CD4-positive, alpha-beta memory T cell (primary cell): ENCODE results near the gene PLEKHA8. TPM values are rescaled to one million over a fixed set of nuclear protein-coding genes. Genes with fewer than 3 reads are reported as not detected.
A peak's percentile ranks its signal among the peaks of the same experiment; 100 is the strongest.
"Not testable (repeated sequence)": the region's sequence is repeated elsewhere in the genome, so short reads cannot be mapped to it uniquely, and the experiment has no call there.

ENCODE experiments used
- CTCF ChIA-PET: fragments of 350-600 bp; sonication (Branson Sonifier 250); formaldehyde crosslinking; loops from one replicate; lab custom pipeline; 2021; ENCODE audit warnings: inconsistent platforms; ENCODE audit not compliant: partially characterized antibody; lab: Charles Lee
- POLR2A ChIA-PET: fragments of 350-600 bp; sonication (Branson Sonifier 250); formaldehyde crosslinking; loops from one replicate; lab custom pipeline; 2021; ENCODE audit not compliant: partially characterized antibody; lab: Charles Lee
- DNase-seq, 5 donors: peaks; one replicate each; pipeline versions ENCODE4 v3.0.0 to v3.0.0-alpha.2; 2020 to 2022; ENCODE audit warnings: mixed read lengths in 1 of 5
- H3K27ac ChIP-seq: one replicate; pipeline ENCODE4 v1.7.0; 2013; ENCODE audit warnings: low read depth, low read length
- H3K27me3 ChIP-seq: 2 replicates; pipeline ENCODE4 v1.7.0; 2013; ENCODE audit warnings: mild to moderate bottlenecking, low read length, moderate library complexity; ENCODE audit not compliant: insufficient read depth
- H3K36me3 ChIP-seq: 2 replicates; pipeline ENCODE4 v1.7.0; 2013; ENCODE audit warnings: mild to moderate bottlenecking, low read length, moderate library complexity; ENCODE audit not compliant: insufficient read depth
- H3K4me1 ChIP-seq: 2 replicates; pipeline ENCODE4 v1.7.0; 2013; ENCODE audit warnings: mild to moderate bottlenecking, low read length, moderate library complexity; ENCODE audit not compliant: insufficient read depth
- H3K4me3 ChIP-seq, 2 donors: one replicate each; pipeline ENCODE4 v1.7.0; 2013; ENCODE audit warnings: low read length in 2 of 2, mild to moderate bottlenecking in 1 of 2
- H3K9me3 ChIP-seq, 2 donors: one replicate each; pipeline ENCODE4 v1.7.0; 2013; ENCODE audit warnings: low read length in 2 of 2, control low read depth in 1 of 2; ENCODE audit not compliant: control insufficient read depth in 1 of 2
- H3K27ac Mint-ChIP-seq, 7 donors: one replicate each; pipeline ENCODE4 v1.8.0; 2020 to 2021; ENCODE audit warnings: mixed read lengths in 7 of 7, mild to moderate bottlenecking in 6 of 7, inconsistent platforms in 3 of 7, moderate library complexity in 3 of 7
- H3K27me3 Mint-ChIP-seq, 2 donors: one replicate each; pipeline ENCODE4 v1.8.0; 2020 to 2021; ENCODE audit warnings: mixed read lengths in 2 of 2
- H3K36me3 Mint-ChIP-seq, 2 donors: one replicate each; pipeline ENCODE4 v1.8.0; 2020 to 2021; ENCODE audit warnings: mixed read lengths in 2 of 2, inconsistent platforms in 1 of 2, mild to moderate bottlenecking in 1 of 2
- H3K4me1 Mint-ChIP-seq, 4 donors: one replicate each; pipeline ENCODE4 v1.8.0; 2020 to 2021; ENCODE audit warnings: mixed read lengths in 4 of 4, mild to moderate bottlenecking in 1 of 4
- H3K4me3 Mint-ChIP-seq, 8 donors: one replicate each; pipeline ENCODE4 v1.8.0; 2020 to 2021; ENCODE audit warnings: mixed read lengths in 8 of 8, mild to moderate bottlenecking in 7 of 8, moderate library complexity in 6 of 8, inconsistent platforms in 3 of 8
- H3K9me3 Mint-ChIP-seq, 8 donors: one replicate each; pipeline ENCODE4 v1.8.0; 2020 to 2021; ENCODE audit warnings: mixed read lengths in 8 of 8, mild to moderate bottlenecking in 5 of 8, inconsistent platforms in 3 of 8, moderate library complexity in 1 of 8
- intact Hi-C: fragments of 100-400 bp; cut with micrococcal nuclease; formaldehyde crosslinking; loops from one replicate; pipeline ENCODE4 v1.15.1; 2023
- polyA plus RNA-seq, 2 donors: library from polyadenylated mRNA; unstranded; fragments of 300-500 nt; fragmentation: Illumina TruSeq; gene quantifications; one replicate each; pipeline ENCODE4 v1.2.3, GENCODE V29; 2021
- total RNA-seq, 2 experiments: library from RNA; stranded (reverse); gene quantifications; one replicate each; pipeline ENCODE4 v1.2.3, GENCODE V29; 2021

PLEKHA8 gene
- total and polyA plus RNA-seq, 4 experiments from 2014 or later, result 2.4 to 13.2 (median 8.0) TPM

DNA sequence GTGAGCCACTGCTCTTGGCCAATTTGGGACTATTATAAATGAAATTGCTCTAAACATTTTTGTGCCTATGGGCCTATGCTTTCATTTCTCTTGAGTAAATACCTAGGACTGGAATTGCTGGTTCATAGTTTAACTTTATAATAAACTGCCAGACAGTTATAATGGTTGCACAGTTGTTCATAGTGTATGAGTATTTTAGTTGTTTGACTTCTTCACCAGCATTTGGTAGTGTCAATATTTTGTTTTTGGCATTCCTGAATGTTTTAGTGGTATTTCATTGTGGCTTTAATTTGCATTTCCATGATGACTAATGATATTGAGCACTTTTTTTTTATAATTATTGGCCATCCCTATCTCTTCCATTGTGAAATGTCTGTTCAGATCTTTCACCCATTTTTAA is 29.5 kb downstream of the PLEKHA8 start:
- Mint-ChIP-seq H3K4me1 (peaks cover 0 to 6% (median 2%) of the 10 kb centered on the region in 4 donors), H3K9me3 (no peaks in the 10 kb centered on the region), H3K27me3 (no peaks in the 10 kb centered on the region), H3K27ac (no peak overlapping the region), H3K4me3 (no peak overlapping the region), H3K36me3 (peaks cover 33 to 40% of the 10 kb centered on the region in 2 donors)
- Histone ChIP-seq H3K27me3 (no peaks in the 10 kb centered on the region), H3K4me3 (no peak overlapping the region), H3K4me1 (no peaks in the 10 kb centered on the region), H3K36me3 (peaks cover 7% of the 10 kb centered on the region), H3K9me3 (no peaks in the 10 kb centered on the region), H3K27ac (no peak overlapping the region)
- ChIA-PET CTCF (no interaction called here), POLR2A (no interaction called here)
- intact Hi-C loops, result no loop called here
- no peak for DNase-seq

DNA sequence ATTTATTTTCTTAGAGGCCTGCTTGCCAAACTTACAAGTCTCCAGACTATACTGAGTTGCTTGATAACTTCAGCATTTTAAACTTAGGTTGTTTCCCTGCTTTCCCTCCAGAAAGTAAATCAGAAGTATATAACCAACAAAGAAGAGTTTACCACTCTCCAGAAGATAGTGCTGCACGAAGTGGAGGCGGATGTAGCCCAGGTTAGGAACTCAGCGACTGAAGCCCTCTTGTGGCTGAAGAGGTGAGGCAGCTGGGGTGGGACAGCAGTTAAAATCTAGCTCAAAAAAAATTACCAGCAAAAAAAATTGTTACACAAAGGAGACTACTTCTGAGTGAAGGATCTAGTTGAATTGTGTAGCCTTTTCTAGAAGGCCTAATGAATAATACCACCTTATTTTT is 33.6 kb downstream of the PLEKHA8 start:
- H3K36me3 ChIP-seq, H3K27ac ChIP-seq, H3K4me3 ChIP-seq, H3K27me3 Mint-ChIP-seq, H3K9me3 ChIP-seq, H3K27me3 ChIP-seq, H3K4me3 Mint-ChIP-seq, H3K4me1 Mint-ChIP-seq, H3K9me3 Mint-ChIP-seq, H3K4me1 ChIP-seq: not testable (repeated sequence)
- Mint-ChIP-seq H3K36me3 (peaks cover 26 to 51% of the 10 kb centered on the region in 2 donors), H3K27ac (peak overlapping the region in 1 of 7 donors; percentile 36)
- intact Hi-C loops, result loop anchor here (1.0 to 10.0 kb wide), 5 partner anchors 32 to 1137 kb away; no protein-coding TSS in a partner anchor
- peak in 4 of 5 donors; percentile 23 to 35 (median 30) for DNase-seq
- ChIA-PET CTCF (interaction anchor here (0.7 to 3.4 kb wide), 24 partner anchors 9 to 501 kb away, joined by 3 to 31 read pairs (median 4); partner anchors contain the start of genes FKBP14 and PLEKHA8), POLR2A (interaction anchor here (1.0 to 1.5 kb wide), 2 partner anchors 35 to 89 kb away, joined by 3 to 4 read pairs; partner anchors contain the start of gene FKBP14)

DNA sequence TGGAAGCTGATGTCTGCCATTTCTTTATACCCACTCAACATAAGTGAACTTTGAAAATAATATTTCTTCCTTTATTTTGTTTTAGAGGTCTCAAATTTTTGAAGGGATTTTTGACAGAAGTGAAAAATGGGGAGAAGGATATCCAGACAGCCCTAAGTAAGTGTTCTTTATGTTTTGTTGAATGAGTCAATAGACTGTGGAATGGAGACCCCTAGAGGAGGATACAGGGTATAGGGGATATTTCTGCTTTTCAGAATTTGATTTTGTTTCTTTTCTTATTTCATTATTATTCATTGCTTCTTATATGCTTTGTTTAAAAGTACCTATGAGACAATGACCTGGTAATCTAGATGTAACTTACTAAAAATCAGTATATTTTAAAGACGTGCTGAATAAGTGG is 34.4 kb downstream of the PLEKHA8 start:
- CTCF ChIA-PET, result interaction anchor here (1.0 to 3.4 kb wide), 16 partner anchors 8 to 500 kb away, joined by 3 to 31 read pairs (median 4); partner anchors contain the start of genes FKBP14 and PLEKHA8
- Mint-ChIP-seq H3K9me3 (no peaks in the 10 kb centered on the region), H3K27ac (no peak overlapping the region), H3K36me3 (peaks cover 23 to 47% of the 10 kb centered on the region in 2 donors), H3K27me3 (no peaks in the 10 kb centered on the region), H3K4me3 (no peak overlapping the region), H3K4me1 (peaks cover 0 to 6% (median 2%) of the 10 kb centered on the region in 4 donors)
- POLR2A ChIA-PET, result interaction anchor here (1.0 kb wide), 1 partner anchor 90 kb away, joined by 3 read pairs; no protein-coding TSS in a partner anchor
- no peaks in the 10 kb centered on the region for H3K36me3 ChIP-seq
- H3K9me3 ChIP-seq, result no peaks in the 10 kb centered on the region
- no peaks in the 10 kb centered on the region for H3K27me3 ChIP-seq
- no peaks in the 10 kb centered on the region for H3K4me1 ChIP-seq
- H3K27ac ChIP-seq, result no peak overlapping the region
- DNase-seq, result peak in 3 of 5 donors; percentile 8 to 16 (median 15)
- no peak overlapping the region for H3K4me3 ChIP-seq
- intact Hi-C loops, result loop anchor here (1.0 to 10.0 kb wide), 4 partner anchors 33 to 1138 kb away; no protein-coding TSS in a partner anchor

DNA sequence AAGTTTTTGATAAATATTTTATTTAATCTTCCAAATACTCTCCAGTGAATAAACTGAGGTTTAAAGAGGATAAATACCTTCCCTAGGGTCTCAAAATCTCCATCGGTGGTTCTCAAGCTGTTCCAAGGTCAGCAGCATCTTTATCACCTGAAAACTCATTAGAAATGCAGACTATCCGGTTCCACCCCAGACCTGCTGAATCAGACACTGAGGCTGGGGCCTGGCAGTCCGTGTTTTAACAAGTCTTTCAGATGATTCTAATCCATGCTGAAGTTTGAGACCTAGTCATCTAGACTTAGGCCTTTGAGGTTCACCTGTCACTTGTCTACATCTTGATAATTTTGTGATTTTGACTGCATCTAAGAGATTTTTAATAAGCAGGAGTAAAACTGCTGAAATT is 37.5 kb downstream of the PLEKHA8 start:
- H3K4me3 Mint-ChIP-seq, result no peak overlapping the region
- ChIA-PET POLR2A (no interaction called here), CTCF (interaction anchor here (1.4 kb wide), 1 partner anchor 9 kb away, joined by 3 read pairs; no protein-coding TSS in a partner anchor)
- peaks cover 0 to 6% (median under 1%) of the 10 kb centered on the region in 4 donors for H3K4me1 Mint-ChIP-seq
- Histone ChIP-seq H3K4me3 (no peak overlapping the region), H3K4me1 (no peaks in the 10 kb centered on the region), H3K9me3 (no peaks in the 10 kb centered on the region), H3K27ac (no peak overlapping the region), H3K27me3 (no peaks in the 10 kb centered on the region), H3K36me3 (no peaks in the 10 kb centered on the region)
- H3K36me3 Mint-ChIP-seq, result peaks cover 29 to 39% of the 10 kb centered on the region in 2 donors
- no peak for DNase-seq
- peak overlapping the region in 1 of 7 donors; percentile 40 for H3K27ac Mint-ChIP-seq
- intact Hi-C loops, result loop anchor here (10.0 kb wide), 1 partner anchor 1141 kb away; no protein-coding TSS in a partner anchor
- H3K27me3 Mint-ChIP-seq, result no peaks in the 10 kb centered on the region
- no peaks in the 10 kb centered on the region for H3K9me3 Mint-ChIP-seq

DNA sequence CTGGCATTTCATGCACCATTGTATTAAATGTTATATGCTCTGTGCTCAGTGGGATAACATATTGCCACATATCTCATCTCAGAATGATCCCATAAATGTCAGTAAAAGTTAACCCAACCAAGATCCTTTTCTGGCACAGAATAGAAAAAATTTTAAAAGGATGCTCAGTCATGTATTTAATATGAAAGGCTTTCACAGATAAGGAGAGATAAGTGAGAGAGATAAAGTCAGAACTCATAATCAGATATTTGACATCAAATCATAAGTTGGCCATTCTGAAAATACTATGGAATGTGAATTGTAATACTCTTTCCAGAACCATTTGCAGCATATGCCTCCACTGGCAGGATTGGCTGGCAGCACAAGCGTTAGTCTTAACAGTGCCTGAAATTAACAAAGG is 38.5 kb downstream of the PLEKHA8 start:
- POLR2A ChIA-PET, result no interaction called here
- H3K27me3 ChIP-seq, result no peaks in the 10 kb centered on the region
- no peaks in the 10 kb centered on the region for H3K9me3 ChIP-seq
- H3K9me3 Mint-ChIP-seq, result no peaks in the 10 kb centered on the region
- no peak for DNase-seq
- H3K4me3 Mint-ChIP-seq, result no peak overlapping the region
- no peaks in the 10 kb centered on the region for H3K36me3 ChIP-seq
- H3K27me3 Mint-ChIP-seq, result no peaks in the 10 kb centered on the region
- peaks cover 36 to 45% of the 10 kb centered on the region in 2 donors for H3K36me3 Mint-ChIP-seq
- peaks cover 0 to 1% (median 0%) of the 10 kb centered on the region in 4 donors for H3K4me1 Mint-ChIP-seq
- H3K27ac Mint-ChIP-seq, result no peak overlapping the region
- no peak overlapping the region for H3K4me3 ChIP-seq
- intact Hi-C loops, result loop anchor here (10.0 kb wide), 1 partner anchor 1142 kb away; no protein-coding TSS in a partner anchor
- no peaks in the 10 kb centered on the region for H3K4me1 ChIP-seq
- H3K27ac ChIP-seq, result no peak overlapping the region
- CTCF ChIA-PET, result no interaction called here

DNA sequence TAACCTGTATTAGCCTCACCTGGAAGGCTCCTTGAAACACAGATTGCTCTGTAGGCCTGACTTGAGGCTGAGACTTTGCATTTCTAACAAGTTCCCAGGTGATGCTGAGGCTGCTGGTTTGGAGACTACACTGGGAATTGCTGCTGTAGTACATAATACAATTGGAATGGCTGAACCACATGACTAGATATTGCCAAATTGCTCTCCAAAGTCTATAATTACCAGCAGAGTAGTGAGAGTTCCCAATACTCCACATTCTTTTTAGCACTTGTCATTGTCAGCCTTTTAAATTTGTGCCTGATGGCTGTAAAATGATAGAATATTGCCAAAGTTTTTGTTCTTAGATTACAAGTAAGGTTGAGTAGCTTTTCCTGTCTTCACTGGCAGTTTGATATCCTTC is 39.9 kb downstream of the PLEKHA8 start:
- Histone ChIP-seq H3K4me1 (no peaks in the 10 kb centered on the region), H3K27me3 (no peaks in the 10 kb centered on the region), H3K27ac (no peak overlapping the region), H3K36me3 (no peaks in the 10 kb centered on the region), H3K4me3 (no peak overlapping the region), H3K9me3 (no peaks in the 10 kb centered on the region)
- Mint-ChIP-seq H3K4me1 (no peaks in the 10 kb centered on the region), H3K36me3 (peaks cover 34 to 40% of the 10 kb centered on the region in 2 donors), H3K27ac (no peak overlapping the region), H3K4me3 (no peak overlapping the region), H3K9me3 (no peaks in the 10 kb centered on the region), H3K27me3 (no peaks in the 10 kb centered on the region)
- no peak for DNase-seq
- CTCF ChIA-PET, result no interaction called here
- POLR2A ChIA-PET, result no interaction called here
- intact Hi-C loops, result loop anchor here (10.0 kb wide), 1 partner anchor 1143 kb away; no protein-coding TSS in a partner anchor

DNA sequence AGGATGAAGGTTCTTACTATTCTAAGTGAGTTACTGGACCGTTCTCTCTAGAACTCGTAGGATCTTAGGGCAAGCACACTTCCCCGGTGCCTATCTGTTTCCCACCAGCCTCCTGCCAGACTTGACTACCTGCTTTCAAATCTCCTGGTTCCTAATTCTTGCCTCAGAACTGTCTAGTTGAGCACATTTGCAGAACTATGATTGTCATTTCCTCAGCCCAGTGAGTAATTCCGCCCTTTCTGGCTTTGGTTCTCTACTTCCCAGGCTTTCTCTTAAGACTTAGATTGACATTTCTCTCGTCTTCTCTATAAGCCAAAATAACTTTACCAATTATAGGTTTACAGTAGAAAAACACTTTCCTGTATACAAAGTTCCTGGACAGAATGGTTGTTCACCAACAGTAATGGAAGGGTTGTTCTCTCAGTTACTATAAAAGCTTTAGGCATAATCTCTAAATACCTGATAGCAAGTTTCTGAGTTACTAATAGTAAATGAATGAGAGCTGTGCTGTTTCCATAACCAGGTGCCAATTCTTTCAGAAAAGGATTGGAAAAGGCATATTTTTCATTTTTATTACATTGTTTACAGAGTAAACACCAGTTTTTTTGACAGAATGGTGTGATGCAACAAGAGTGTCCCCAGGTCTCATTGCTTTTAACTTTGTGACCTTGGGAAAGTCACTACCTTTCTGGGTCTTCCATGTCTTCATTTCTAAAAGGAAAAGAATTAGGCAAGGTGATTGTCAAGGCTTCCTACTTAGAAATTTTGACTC is 41.1 kb downstream of the PLEKHA8 start:
- peak overlapping the region in 1 of 7 donors; percentile 55 for H3K27ac Mint-ChIP-seq
- H3K9me3 Mint-ChIP-seq, result no peaks in the 10 kb centered on the region
- ChIA-PET CTCF (no interaction called here), POLR2A (no interaction called here)
- Histone ChIP-seq H3K4me3 (no peak overlapping the region), H3K27ac (no peak overlapping the region), H3K36me3 (no peaks in the 10 kb centered on the region), H3K9me3 (no peaks in the 10 kb centered on the region), H3K27me3 (no peaks in the 10 kb centered on the region), H3K4me1 (no peaks in the 10 kb centered on the region)
- peaks cover 0 to under 1% (median 0%) of the 10 kb centered on the region in 4 donors for H3K4me1 Mint-ChIP-seq
- no peak for DNase-seq
- intact Hi-C loops, result loop anchor here (10.0 kb wide), 1 partner anchor 1144 kb away; no protein-coding TSS in a partner anchor
- no peaks in the 10 kb centered on the region for H3K27me3 Mint-ChIP-seq
- no peak overlapping the region for H3K4me3 Mint-ChIP-seq
- peaks cover 28 to 34% of the 10 kb centered on the region in 2 donors for H3K36me3 Mint-ChIP-seq
